ENCODE results near the gene ATP8A1. TPM values are rescaled to one million over a fixed set of nuclear protein-coding genes. Genes with fewer than 3 reads are reported as not detected.

Gene ATP8A1
- total and polyA plus RNA-seq, 2 of the 8 experiments (the other 6 are each of a cell fraction or from before 2014, with no cell fraction given) = 3.7 to 14.9 TPM

DNA sequence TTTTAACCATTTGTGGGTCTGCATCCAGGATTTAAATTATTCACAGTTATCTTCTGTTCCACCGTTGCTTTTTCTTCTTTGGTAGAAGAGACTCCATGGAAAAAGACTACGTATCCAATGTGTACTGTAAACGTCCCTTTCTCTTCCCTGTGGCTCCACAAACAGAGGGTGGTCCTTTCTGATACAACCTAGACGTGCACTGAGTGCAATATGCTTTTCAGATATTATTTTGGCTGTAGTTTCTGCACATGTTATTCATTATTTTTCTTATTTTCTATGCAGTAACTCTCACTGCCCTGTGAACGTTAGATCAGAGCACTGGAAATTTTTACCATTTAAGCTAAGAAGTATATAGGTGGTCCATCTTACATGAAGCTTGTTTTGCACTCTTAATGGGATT, 186.9 kb downstream of the ATP8A1 start:
- no peaks in the 10 kb centered on the region for H3K23me2 ChIP-seq (ENCODE audit: low read depth, low read length)
- no peak overlapping the region for H2BK20ac ChIP-seq (ENCODE audit: low read length)
- H3K18ac ChIP-seq (ENCODE audit: extremely low read depth, low read length) = no peak overlapping the region
- no peak overlapping the region for H3K4ac ChIP-seq (replicated peaks; ENCODE audit: insufficient read length, low read depth, low read length)
- H3K79me1 ChIP-seq (ENCODE audit: low read depth, low read length) = no peaks in the 10 kb centered on the region; the same call in 1 of the 2 replicates
- no peak overlapping the region for H2BK120ac ChIP-seq (replicated peaks; ENCODE audit: low read depth, low read length)
- H2BK5ac ChIP-seq (ENCODE audit: low read depth, low read length) = no peak overlapping the region
- H3K36me3 ChIP-seq (ENCODE audit: control insufficient read depth in 2 of 4, insufficient read depth in 4 of 4, low read length in 3 of 4) = no peaks in the 10 kb centered on the region
- no peak for DNase-seq (ENCODE audit: low read depth in 1 of 2, low spot score in 2 of 2)
- H3K14ac ChIP-seq (ENCODE audit: insufficient read length) = no peak overlapping the region
- H3K27me3 ChIP-seq (replicated peaks in 1 of 4; ENCODE audit: control insufficient read depth in 3 of 4, extremely low read depth in 1 of 4, insufficient read depth in 3 of 4, low read length in 3 of 4) = no peaks in the 10 kb centered on the region
- H3K79me2 ChIP-seq (ENCODE audit: control insufficient read depth in 1 of 2, insufficient read depth in 2 of 2, low read length in 2 of 2) = no peaks in the 10 kb centered on the region
- POLR2A ChIA-PET (ENCODE audit: partially characterized antibody) = no interaction called here
- no peaks in the 10 kb centered on the region for H4K20me1 ChIP-seq (replicated peaks in 1 of 2; ENCODE audit: control insufficient read depth in 1 of 2, insufficient read depth in 2 of 2, low read length in 2 of 2)
- H3K4me3 ChIP-seq (ENCODE audit: extremely low read depth in 1 of 4, insufficient read depth in 2 of 4, low read depth in 3 of 4, low read length in 4 of 4) = no peak overlapping the region
- H3K4me2 ChIP-seq (ENCODE audit: insufficient read depth in 1 of 2, low read depth in 2 of 2, low read length in 2 of 2) = no peak overlapping the region
- H3K9me3 ChIP-seq (ENCODE audit: insufficient read depth in 2 of 2, low read depth in 1 of 2, low read length in 1 of 2) = no peaks in the 10 kb centered on the region
- WGBS, 2 experiments (ENCODE audit: extremely low coverage in 1 of 2, insufficient coverage in 1 of 2, insufficient read length in 1 of 2, insufficient replicate concordance in 2 of 2, low coverage in 1 of 2, low lambda C conversion rate in 2 of 2, missing lambda C conversion rate in 1 of 2) = 83% methylated on average over 5 of the region's 5 CpGs; no CpG with 5 or more reads in 1 of the 2 experiments
- no peak overlapping the region for H3K9ac ChIP-seq (replicated peaks in 1 of 4; ENCODE audit: extremely low read depth in 1 of 4, low read depth in 3 of 4, low read length in 3 of 4)
- no peak overlapping the region for H2BK12ac ChIP-seq (ENCODE audit: low read depth, low read length)
- H3K23ac ChIP-seq (ENCODE audit: insufficient read length) = no peak overlapping the region
- H2AFZ ChIP-seq (ENCODE audit: low read length) = no peak overlapping the region
- H4K5ac ChIP-seq (ENCODE audit: insufficient read length, low read depth, low read length) = no peak overlapping the region
- TF ChIP-seq BRCA1 (IDR thresholded peaks at IDR 0.05; ENCODE audit: low read depth, low read length) (no peak), EGR1 (IDR thresholded peaks at IDR 0.05; ENCODE audit: borderline replicate concordance, low read depth, low read length) (no peak), CTBP2 (IDR thresholded peaks at IDR 0.05; ENCODE audit: borderline replicate concordance, insufficient read depth, insufficient read length, low read length) (no peak), SRF (IDR thresholded peaks at IDR 0.05; ENCODE audit: low read depth, low read length) (no peak), CHD2 (IDR thresholded peaks at IDR 0.05; ENCODE audit: low read length) (no peak), TEAD4 (IDR thresholded peaks at IDR 0.05; ENCODE audit: low read depth, low read length) (no peak), POU5F1 (IDR thresholded peaks at IDR 0.05; ENCODE audit: low read depth, low read length) (no peak), TAF7 (optimal IDR thresholded peaks at IDR 0.05; ENCODE audit: borderline replicate concordance, low read depth, low read length) (no peak), CEBPB (IDR thresholded peaks at IDR 0.05; ENCODE audit: low read depth, low read length) (no peak), HDAC6 (IDR thresholded peaks at IDR 0.05; ENCODE audit: low read depth, low read length) (no peak)
- H3K4me1 ChIP-seq (replicated peaks in 1 of 4; ENCODE audit: control insufficient read depth in 3 of 4, insufficient read depth in 4 of 4, low read length in 3 of 4) = no peaks in the 10 kb centered on the region; a peak in 2 of 7 replicates
- no peak overlapping the region for H3K56ac ChIP-seq (replicated peaks; ENCODE audit: insufficient read length, low read depth, low read length)
- no peak overlapping the region for H4K8ac ChIP-seq (ENCODE audit: extremely low read depth, insufficient read depth, low read length)
- H4K91ac ChIP-seq (replicated peaks; ENCODE audit: insufficient read length, low read length) = no peak overlapping the region
- H3K27ac ChIP-seq (ENCODE audit: low read depth, low read length) = no peak overlapping the region
- H2BK15ac ChIP-seq (ENCODE audit: low read length) = no peak overlapping the region
- H2AK5ac ChIP-seq (ENCODE audit: low read depth, low read length) = no peak overlapping the region
- no peak for FAIRE-seq
- CTCF ChIA-PET (ENCODE audit: partially characterized antibody) = no interaction called here
